RCC 7860 (cell line): ENCODE results near the gene CXCL14.

Experiments
- DNase-seq: peaks from one replicate; pipeline ENCODE4 v3.0.0-alpha.2; 2015; ENCODE audit warnings: low spot score
- FAIRE-seq: peaks from 2 replicates; lab custom pipeline; 2012; peaks lifted over from hg19 to GRCh38; lab: Jason Lieb, UNC

Gene CXCL14

DNA sequence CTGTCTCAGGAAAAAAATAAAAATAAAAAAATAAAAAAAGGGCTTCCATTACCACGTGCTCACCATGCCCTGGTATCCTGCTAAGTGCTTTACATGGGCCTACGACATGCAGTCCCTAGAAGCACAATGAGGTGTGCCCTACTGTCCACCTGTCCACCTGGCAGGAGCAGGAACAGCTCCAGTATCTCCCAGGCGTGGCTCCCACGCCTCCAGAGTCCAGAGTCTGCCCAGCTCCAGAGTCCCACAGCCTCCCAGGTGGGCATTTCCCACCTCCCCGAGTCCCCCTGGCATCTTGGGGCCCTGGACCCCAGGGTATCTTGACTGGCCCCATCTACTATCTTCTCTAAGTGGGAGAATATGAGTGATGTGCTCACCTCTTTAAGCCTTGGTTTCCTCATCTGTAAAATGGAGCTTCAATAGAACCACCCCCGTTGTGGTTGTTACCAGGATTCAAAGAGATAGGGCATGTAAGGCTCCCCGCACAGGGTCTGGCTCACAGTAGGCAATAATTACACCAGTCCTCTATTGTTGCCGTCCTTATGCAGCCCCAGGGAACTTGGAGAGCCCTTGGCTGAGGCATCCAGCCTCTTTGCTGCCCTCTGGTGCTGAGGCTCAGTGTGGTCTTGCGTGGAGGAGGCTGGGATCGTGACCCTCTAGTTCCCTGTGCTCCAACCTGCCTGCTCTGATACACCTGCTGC, 8.9 kb downstream of the CXCL14 start:
- FAIRE-seq, result no peak
- no peak for DNase-seq

DNA sequence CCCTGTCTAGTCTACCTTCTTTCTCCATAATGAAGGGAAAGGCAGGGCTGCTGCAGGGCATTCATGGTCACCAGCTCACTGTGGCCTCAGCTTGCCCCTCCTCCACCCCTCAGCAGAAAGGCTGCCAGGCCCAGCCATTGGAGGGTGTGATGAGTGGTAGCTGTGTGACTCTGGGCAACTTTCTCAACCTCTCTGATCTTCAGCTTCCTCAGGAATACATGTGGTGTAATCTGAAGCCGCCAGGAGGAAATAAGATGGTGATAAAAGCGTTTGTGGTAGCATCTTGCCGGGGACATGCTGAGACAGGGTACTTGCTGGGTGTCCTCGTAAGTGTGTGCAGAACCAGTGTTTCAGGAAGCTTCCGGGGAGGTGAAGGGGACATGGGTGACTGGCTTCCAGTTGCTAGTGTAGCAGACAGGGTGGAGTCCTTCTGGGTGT, 9.8 kb downstream of the CXCL14 start:
- DNase-seq (no peak), FAIRE-seq (no peak)

DNA sequence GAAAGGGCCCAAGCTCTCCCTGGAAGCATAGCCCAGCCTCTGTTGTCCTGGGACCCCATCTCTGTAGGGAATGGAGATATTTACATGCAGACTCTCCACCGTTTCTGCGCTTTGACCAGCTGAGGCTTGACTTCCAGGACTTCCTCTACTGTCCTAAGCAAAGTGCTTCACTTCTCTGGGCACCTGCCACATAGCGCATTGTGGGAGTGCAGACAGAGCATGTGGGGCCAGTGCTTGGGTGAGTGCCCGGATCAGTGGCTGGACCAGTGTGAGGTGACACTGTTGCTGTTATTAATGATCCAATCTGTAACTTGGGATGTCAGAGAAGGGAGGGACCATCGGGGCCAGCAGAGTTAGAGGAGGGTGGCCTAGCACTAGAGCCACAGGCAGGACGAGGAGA, 10.5 kb downstream of the CXCL14 start:
- DNase-seq (no peak), FAIRE-seq (no peak)

DNA sequence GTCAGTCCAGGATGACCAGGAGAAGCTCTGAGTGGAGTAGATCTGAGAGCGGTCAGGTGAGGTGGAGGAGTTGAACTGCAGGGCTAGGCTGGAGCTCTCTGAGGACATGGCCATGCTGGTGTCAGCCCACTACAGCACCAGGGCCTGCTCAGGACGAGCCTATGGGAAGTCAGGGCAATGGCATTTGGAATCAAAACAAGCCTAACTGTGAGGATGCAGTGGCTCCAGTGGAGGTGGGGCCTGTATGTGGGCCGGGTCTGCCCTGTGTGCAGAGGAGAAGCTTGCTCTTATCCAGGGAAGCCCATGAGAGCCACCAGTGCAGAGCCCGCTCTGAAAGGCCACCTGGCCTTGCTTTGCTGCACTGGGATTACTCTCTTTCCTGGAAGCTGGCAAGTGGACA, 11.1 kb downstream of the CXCL14 start:
- DNase-seq, result no peak
- FAIRE-seq, result no peak

DNA sequence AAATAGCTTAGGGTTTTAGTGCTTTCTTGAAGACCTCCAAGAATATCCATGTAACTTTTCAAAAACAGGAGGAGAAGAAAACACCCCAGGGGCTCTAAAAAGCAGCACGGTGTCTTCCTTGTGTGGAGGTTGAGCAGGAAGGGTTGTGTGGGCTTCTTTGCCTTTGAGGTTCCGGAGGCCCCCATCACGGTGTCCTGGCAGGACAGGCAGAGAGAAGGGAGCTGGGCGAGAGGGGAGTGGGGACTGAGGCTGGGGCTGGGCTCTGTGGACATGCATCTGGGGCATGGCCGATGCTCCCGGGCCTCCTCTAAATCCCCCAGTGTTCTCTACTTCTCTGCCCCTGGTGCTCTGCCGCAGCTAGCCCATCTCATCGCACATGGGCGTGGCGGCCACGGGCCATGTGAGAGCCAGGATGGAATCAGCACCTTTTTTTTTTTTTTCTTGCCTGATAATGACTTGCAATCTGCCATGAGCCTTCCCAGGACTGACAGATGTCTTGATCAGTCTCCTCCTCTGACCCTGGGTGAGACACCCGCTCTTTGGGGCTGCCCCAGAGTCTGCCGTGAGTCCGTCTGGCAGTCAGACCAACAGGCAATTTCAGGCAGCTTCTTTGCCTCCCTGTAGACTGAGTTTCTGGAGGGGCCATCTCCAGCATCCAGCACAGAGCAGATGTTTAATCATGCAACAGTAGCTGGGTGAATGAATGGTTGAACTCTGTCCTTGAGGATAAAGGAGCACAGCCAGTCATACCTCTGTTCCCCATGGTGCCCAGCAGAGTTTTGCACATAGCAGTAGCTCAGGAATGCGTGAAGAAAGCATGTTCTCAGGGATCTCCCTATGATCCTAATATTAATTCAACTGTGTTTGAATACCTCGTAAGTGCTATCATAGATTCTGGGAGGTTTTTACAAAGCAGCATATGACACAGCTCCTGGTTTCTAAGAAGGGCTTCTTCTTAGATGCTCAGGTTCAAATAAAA, 12.1 kb downstream of the CXCL14 start:
- FAIRE-seq (no peak), DNase-seq (no peak)

DNA sequence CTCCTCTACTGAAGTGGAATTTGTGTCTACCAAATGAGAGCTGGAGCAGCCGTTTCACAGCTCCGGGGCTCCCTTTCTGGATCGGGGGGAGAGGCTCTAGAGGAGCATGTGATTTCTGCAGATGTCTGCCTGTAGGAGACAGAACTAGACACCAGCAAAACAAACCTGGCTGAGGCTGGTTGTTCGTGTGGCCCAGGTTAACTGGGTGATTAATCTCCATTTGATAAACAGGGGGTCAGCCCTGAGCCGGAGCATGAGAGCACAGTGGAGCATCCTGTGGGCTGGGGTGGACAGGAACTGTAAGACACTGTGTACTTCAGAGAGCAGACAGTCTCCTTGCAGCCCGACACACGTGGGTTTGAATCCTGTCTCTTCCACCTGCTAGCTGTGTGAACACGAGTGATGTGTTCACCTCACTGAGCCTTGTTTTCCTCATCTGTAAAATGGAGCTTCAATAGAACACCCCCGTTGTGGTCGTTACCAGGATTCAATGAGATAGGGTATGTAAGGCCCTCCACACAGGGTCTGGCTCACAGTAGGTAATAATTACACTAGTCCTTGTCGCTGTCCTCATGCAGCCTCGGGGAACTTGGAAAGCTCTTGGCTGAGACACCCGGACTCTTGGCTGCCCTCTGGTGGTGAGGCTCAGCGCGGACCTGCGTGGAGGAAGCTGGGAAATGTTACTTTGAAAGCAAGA, 12.9 kb downstream of the CXCL14 start:
- peak; percentile 8 for DNase-seq
- peak; percentile 59 for FAIRE-seq

DNA sequence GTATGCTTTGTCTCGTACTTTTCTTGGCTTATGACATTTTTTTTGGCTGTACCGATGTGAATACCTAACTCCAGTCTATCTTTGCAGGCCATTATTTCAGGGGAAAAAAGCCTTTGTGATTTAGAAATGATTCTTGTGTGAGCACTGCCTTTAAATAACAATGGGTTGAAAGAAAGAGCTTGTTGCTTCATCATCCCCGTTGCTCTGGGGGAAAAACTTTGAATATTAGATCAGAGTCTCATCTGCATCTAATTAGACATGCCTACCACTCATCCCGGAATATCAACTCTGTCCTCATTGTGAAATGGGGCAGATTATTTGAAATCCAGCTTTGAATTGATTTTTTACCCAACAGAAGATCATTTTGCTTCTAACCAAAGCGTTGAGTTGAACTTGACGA, 13.5 kb downstream of the CXCL14 start:
- DNase-seq (no peak), FAIRE-seq (no peak)

DNA sequence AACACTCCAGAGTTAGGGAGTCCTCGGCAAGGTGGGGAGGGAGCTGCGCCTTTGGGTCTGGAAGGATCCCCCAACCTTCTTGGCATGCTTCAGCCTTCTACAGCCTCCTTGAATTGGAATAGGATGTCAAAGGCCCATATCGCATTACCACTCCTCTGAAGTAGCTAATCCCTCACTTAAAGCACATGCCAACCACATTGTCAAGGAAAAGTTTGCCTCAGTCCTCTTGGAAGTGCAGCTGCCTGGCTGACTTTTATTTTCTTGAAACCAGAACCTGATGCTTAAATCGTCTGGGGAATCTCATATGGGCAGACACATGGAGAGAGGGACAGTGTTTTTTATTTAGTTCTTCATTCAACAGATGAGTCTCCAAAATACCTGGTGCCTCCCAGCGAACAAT, 14.5 kb downstream of the CXCL14 start:
- no peak for FAIRE-seq
- no peak for DNase-seq

DNA sequence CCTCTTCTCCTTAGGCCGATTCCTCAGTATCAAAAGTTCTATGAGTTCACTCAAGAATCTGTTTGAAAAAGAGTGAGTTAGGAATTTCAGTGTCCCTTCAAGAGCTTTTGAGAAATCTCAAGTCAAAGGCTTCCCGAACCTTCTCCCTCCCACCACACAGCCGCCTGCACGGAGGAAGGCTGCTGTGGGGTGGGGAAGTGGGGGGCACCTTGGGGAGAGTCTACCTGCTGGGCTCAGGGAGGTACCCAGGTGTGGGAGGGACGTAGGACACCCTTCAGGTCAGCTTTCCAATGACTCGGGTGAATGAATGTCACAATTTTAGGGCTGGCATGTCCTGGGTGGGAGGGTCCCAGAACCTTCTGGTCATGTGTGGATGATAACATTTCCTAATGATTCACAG, 17.5 kb downstream of the CXCL14 start:
- DNase-seq (no peak), FAIRE-seq (no peak)

DNA sequence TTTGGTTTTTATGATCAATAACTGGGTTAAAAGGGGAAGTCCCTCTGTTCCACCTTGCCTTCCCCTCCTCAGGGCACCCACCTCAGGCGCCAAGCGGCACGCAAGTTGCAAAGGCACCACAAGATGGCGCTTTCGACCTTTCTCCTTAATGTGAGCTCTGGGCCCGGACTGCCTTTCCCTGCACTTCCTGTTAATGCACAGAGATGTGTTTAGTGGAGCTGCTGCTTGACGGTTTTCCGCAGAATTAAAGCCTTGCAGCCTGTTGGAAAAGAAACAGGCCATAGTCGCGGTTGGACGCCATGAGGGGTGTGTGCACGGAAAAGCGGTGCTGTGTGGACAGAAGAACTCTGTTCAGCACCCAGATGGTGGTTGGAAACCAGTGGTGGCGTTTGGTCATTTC, 17.9 kb downstream of the CXCL14 start:
- DNase-seq (peak; percentile 35), FAIRE-seq (no peak)

DNA sequence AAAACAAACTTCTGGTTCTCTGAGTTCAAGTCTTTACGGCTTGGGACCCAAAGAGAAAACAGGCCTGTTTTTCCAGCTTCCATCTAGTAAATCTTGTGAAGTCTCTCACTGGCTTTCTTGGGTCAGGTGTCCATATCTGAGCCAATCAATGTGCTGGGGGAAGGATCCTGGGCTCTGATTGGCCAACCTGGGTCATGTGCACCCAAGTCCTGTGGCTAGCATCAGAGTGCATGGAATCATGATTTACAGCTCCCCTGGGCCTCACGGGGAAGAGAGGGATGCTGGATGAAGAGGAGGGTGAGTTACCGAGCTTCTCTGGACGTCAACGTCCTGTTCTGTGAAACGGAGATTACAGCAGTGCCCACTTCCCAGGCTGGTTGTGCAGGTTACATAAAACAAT, 19.4 kb downstream of the CXCL14 start:
- no peak for FAIRE-seq
- DNase-seq, result no peak

DNA sequence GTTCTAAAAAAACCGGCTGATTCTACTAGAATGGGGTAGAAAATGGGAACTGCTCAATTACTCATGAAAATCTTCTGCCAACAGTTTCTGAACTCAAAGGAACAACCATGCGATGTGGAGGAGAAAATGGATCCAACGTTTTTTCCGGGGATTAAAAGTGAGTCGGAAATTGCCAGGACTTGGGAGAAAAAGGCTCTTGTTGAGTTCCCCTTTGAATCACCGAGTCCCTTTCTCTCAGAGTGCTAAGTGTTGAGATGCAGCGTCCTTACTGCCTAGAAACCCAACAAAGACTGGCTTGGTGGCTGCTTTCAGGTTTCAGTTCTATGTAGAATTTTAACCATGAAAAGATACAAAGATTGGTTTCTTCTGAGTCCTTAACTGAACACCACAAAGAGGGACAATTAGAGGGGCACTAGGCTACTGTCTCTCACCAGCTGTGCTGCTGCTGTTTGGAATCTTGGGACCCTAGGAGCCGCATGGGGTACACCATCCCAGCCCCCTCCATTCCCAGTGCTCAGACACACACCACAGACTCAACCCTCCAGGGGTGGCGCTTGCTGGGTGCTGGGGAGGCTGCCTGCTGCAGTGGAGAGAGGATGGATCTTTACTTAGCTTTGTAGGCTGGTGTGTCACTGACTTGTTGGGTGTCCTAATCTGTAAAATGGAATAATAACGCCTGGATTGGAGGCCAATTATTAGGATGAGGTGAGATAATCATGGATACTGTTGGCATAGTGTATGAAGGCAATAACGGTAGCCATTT, 21.5 kb downstream of the CXCL14 start:
- no peak for DNase-seq
- FAIRE-seq, result no peak

DNA sequence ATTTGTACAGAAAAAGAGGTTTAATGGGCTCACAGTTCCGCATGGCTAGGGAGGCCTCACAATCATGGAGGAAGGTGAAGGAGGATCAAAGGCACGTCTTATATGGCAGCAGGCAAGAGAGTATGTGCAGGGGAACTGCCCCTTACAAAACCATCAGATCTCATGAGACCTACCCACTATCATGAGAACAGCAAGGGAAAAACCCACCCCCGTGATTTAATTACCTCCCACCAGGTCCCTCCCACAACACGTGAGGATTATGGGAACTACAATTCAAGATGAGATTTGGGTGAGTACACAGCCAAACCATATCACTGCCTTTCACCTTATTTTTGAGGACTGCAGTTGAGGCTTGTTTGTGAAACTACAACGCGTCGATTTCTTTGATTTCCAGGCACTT, 22.2 kb downstream of the CXCL14 start:
- DNase-seq (no peak), FAIRE-seq (no peak)

DNA sequence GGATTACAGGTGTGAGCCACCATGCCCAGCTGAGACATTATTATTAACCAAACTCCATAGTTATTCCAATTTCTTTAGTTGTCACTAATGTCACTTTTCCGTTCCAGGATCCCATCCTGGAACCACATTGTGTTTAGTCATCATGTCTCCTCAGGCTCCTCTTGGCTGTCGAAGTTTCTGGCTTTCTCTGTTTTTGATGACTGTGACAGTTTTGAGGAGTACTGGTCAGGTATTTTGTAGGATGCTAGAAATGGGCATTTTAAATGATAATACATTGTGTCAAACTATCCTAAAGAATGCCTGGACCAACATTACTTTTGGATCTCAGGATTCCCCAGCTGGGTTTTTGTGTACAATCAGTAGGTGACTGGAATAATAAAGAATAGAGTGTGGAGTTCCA, 23.3 kb downstream of the CXCL14 start:
- DNase-seq (no peak), FAIRE-seq (no peak)

DNA sequence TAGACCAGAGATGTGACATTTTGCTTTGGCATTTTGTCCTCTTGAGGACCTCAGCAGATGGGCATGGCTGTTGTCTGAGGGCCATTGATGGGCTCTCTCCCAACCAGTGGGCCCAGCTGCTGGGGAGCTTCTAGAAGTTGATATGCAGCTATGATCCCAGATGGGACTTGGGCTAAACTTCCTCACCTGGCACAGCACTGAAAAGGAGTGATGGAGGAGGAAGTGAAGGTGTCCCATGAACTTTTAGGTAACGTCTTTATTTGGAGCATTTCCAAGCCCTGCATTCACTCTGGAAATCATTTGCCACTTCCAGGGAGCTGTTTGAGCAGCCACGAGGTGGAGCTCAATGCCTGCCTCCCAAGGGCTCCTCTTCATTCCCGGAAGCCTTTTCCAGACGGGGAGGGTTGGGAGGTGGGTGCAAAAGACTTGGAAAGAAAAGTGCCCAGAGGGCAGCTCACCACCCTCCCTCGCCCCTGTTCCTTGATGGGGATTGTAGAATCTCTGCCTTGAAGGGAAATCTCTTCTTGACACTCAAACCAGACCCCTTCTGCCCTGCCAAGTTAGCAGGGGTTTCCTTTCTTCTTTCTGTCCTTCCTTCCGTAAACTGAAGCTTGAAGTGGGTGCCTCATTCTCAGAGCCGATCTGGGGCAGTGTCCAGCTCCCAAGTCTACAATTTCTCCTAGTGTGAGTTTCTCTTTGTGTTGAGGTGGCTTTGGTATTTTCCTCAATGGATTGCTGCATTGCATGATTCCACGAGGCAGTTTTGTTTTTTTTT, 24.9 kb downstream of the CXCL14 start:
- DNase-seq (no peak), FAIRE-seq (no peak)

DNA sequence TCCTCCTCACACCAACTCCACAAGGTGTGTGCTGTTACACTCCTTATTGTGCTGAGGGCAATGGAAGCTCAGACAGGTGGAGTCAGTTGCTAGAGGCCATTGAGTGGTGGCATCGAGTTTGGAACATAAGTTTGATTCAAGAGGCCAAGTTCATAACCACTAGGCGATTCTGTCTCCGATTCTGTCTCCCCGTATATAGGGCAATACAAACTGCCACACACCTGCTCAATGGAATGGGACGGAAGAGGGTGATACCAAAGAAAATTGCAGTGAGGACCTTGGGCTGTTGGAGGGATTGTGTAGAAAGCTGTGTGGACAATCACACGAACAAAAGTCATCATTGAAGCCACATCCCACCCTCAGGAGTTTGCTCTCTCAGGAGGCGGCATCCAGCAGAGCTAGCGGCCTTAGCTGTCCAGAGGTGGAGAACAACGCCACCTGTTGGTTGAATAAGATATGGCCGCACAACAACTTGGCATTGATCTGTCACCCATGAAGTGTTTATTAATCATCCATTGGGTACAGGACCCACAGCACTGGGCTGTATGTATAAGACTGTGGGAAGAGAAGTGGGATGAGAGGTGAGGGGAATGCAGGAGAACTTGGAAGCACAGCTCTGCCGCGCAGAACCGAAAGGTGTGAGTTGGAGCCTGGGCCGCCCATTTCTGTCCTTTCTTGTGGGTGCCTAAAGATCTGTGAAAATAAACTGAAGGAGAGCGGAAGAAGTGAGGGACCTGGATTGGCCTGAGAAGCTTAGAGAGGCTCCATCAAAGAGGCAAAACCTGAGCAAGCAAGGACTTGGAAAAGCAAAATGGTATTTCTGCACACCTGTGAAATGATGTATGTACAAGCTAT, 27.0 kb downstream of the CXCL14 start:
- DNase-seq (peak; percentile 37), FAIRE-seq (no peak)

DNA sequence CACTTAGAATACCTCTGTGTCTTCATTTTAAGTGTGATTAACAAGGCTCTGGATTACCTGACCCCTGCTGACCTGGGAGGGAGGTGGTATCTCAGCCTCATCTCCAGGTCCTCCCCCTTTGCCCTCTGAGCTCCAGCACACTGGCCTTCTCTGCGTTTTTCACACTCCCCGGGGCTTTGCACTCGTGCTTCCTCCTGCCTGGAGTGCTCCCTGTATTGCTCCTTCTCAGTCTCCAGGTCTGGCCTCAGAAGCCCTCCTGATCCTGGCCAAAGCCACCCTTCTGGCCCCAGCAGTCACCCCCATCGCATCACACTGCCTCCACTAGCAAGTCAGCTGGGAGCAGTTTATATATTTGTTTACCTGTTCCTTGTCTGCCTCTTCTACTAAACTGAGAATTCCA, 29.4 kb downstream of the CXCL14 start:
- DNase-seq (no peak), FAIRE-seq (no peak)

DNA sequence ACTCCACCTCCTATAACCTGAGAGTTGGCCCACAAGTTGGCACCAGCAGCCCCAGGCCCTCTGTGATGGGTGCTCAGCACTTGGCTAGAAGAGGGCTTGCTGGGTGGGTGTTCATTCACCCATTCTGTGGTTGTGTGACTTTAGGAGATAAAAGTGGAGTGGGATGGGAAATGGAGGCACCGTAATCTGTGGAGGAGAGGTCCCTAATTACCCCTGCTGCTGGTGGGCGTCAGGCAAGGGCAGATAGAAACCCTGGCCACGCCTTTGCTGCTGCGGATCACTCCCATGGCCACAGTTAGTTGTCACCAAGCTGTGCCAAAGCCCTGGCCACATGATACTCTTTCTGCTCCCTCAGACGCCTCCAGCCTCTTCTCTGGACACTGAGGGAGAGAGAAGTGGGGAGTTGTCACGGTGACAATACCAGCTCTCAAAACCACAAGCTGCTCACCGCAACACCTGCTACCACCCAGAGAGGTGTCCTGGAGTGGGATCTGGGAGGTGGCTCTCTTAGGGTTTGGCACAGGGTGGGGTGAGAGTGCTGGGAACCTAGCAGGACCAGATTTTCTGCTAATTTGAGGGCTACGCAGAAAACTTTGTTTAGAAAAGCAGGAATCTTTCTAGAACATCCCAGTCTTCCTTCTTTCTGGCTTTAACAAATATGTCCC, 31.1 kb downstream of the CXCL14 start:
- FAIRE-seq (no peak), DNase-seq (no peak)

DNA sequence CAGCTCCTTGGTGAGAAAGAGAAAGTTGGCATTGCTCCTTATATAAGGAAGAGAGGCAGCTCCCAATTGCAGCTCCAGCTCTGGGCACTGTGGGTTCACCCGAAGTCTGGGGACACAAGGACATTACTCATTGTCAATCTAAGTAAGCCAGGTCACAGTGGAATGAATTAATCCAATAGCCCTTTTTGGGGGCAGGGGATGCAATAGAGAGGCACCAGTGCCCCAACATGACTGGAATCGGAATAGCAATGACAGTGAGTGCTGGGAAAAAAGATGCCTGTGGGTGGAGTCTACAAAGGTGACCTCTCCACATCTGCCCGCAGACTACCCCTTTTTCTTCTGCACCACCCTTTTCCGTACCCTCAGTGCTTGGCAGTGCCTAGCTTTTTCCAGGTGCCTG, 31.9 kb downstream of the CXCL14 start:
- no peak for FAIRE-seq

More for the DNA sequence above, 31.9 kb downstream of the CXCL14 start:
- DNase-seq, result no peak
